CD8-positive, alpha-beta memory T cell (primary cell): Measurements from ENCODE around the gene TCHP. TPM values are rescaled to one million over a fixed set of nuclear protein-coding genes. Genes with fewer than 3 reads are reported as not detected.
"Not testable (repeated sequence)": the region's sequence is repeated elsewhere in the genome, so short reads cannot be mapped to it uniquely, and the experiment has no call there.

ENCODE experiments used
- CTCF ChIA-PET: fragments of 350-600 bp; sonication (Branson Sonifier 250); formaldehyde crosslinking; loops from one replicate; lab custom pipeline; 2021; ENCODE audit warnings: antibody characterized with exemption; lab: Charles Lee
- POLR2A ChIA-PET: fragments of 350-600 bp; sonication (Branson Sonifier 250); formaldehyde crosslinking; loops from one replicate; lab custom pipeline; 2021; ENCODE audit warnings: antibody characterized with exemption; lab: Charles Lee
- DNase-seq, 5 donors: peaks; one replicate each; pipeline versions ENCODE4 v3.0.0 to v3.0.0-alpha.2; 2020 to 2022; ENCODE audit warnings: mixed read lengths in 1 of 5
- H3K27ac ChIP-seq: one replicate; pipeline ENCODE4 v1.7.0; 2013; ENCODE audit warnings: low read depth, mild to moderate bottlenecking, low read length, moderate library complexity
- H3K27me3 ChIP-seq: 2 replicates; pipeline ENCODE4 v1.7.0; 2013; ENCODE audit warnings: low read length, mild to moderate bottlenecking; ENCODE audit not compliant: insufficient read depth, poor library complexity, severe bottlenecking
- H3K36me3 ChIP-seq: 2 replicates; pipeline ENCODE4 v1.7.0; 2013; ENCODE audit warnings: mild to moderate bottlenecking, low read length, moderate library complexity; ENCODE audit not compliant: insufficient read depth
- H3K4me1 ChIP-seq: 2 replicates; pipeline ENCODE4 v1.7.0; 2013; ENCODE audit warnings: mild to moderate bottlenecking, low read length, moderate library complexity; ENCODE audit not compliant: insufficient read depth
- H3K4me3 ChIP-seq: 2 replicates; pipeline ENCODE4 v1.7.0; 2013; ENCODE audit warnings: mild to moderate bottlenecking, low read length
- H3K9me3 ChIP-seq: 2 replicates; pipeline ENCODE4 v1.7.0; 2013; ENCODE audit warnings: mild to moderate bottlenecking, low read length
- H3K27ac Mint-ChIP-seq, 8 donors: one replicate each; pipeline ENCODE4 v1.8.0; 2020 to 2021; ENCODE audit warnings: mixed read lengths in 8 of 8, mild to moderate bottlenecking in 6 of 8, inconsistent platforms in 3 of 8, moderate library complexity in 3 of 8
- H3K27me3 Mint-ChIP-seq, 2 donors: one replicate each; pipeline ENCODE4 v1.8.0; 2020 to 2021; ENCODE audit warnings: mixed read lengths in 2 of 2, mild to moderate bottlenecking in 1 of 2, moderate library complexity in 1 of 2
- H3K36me3 Mint-ChIP-seq, 3 donors: one replicate each; pipeline ENCODE4 v1.8.0; 2020 to 2021; ENCODE audit warnings: mixed read lengths in 3 of 3, inconsistent platforms in 1 of 3, mild to moderate bottlenecking in 1 of 3
- H3K4me1 Mint-ChIP-seq, 3 donors: one replicate each; pipeline ENCODE4 v1.8.0; 2020 to 2021; ENCODE audit warnings: mixed read lengths in 3 of 3, inconsistent platforms in 1 of 3, mild to moderate bottlenecking in 1 of 3
- H3K4me3 Mint-ChIP-seq, 7 donors: one replicate each; pipeline ENCODE4 v1.8.0; 2020 to 2021; ENCODE audit warnings: mixed read lengths in 7 of 7, mild to moderate bottlenecking in 6 of 7, moderate library complexity in 4 of 7, inconsistent platforms in 2 of 7
- H3K9me3 Mint-ChIP-seq, 5 donors: one replicate each; pipeline ENCODE4 v1.8.0; 2020 to 2022; ENCODE audit warnings: mixed read lengths in 5 of 5, mild to moderate bottlenecking in 3 of 5, moderate library complexity in 2 of 5, inconsistent platforms in 1 of 5
- polyA plus RNA-seq: library from polyadenylated mRNA; unstranded; fragments of 300-500 nt; fragmentation: Illumina TruSeq; gene quantifications from one replicate; pipeline ENCODE4 v1.2.3, GENCODE V29; 2021
- total RNA-seq, 2 experiments: library from RNA; stranded (reverse); gene quantifications; one replicate each; pipeline ENCODE4 v1.2.3, GENCODE V29; 2021

TCHP gene
- total and polyA plus RNA-seq, 3 experiments from 2014 or later, result 18.6 to 28.3 (median 27.7) TPM

- Histone ChIP-seq H3K4me1 (peaks cover 23% of the 10 kb centered on the region), H3K27ac (peak overlapping the region; percentile 66), H3K4me3 (peak overlapping the region; percentile 85)
- not testable (repeated sequence) for H3K27me3 ChIP-seq, H3K27me3 Mint-ChIP-seq, H3K36me3 ChIP-seq, H3K9me3 ChIP-seq, H3K9me3 Mint-ChIP-seq, DNase-seq
- Mint-ChIP-seq H3K36me3 (peaks cover 2 to 25% (median 5%) of the 10 kb centered on the region in 3 donors), H3K27ac (peak overlapping the region in 7 of 8 donors; percentile 74 to 100 (median 97)), H3K4me1 (peaks cover 24 to 34% (median 26%) of the 10 kb centered on the region in 3 donors), H3K4me3 (peak overlapping the region; percentile 89 to 100 (median 97))
- ChIA-PET POLR2A (interaction anchor here (1.3 kb wide), 1 partner anchor 11 kb away, joined by 5 read pairs; no protein-coding TSS in a partner anchor), CTCF (interaction anchor here (0.6 to 1.1 kb wide), 2 partner anchors 35 to 44 kb away, joined by 3 to 4 read pairs; no protein-coding TSS in a partner anchor)
Observed at GRCh38 chr12:109899345-109899744, 729 bp upstream of the TCHP start.

- ChIA-PET POLR2A (interaction anchor here (0.5 to 1.5 kb wide), 4 partner anchors 12 to 99 kb away, joined by 3 to 6 read pairs (median 4); partner anchors contain the start of gene ANKRD13A), CTCF (interaction anchor here (0.9 to 1.9 kb wide), 8 partner anchors 12 to 115 kb away, joined by 3 to 8 read pairs (median 4); no protein-coding TSS in a partner anchor)
- Histone ChIP-seq H3K4me1 (peaks cover 23% of the 10 kb centered on the region), H3K9me3 (no peaks in the 10 kb centered on the region), H3K4me3 (peak overlapping the region; percentile 85), H3K36me3 (peaks cover 16% of the 10 kb centered on the region), H3K27ac (peak overlapping the region; percentile 66), H3K27me3 (no peaks in the 10 kb centered on the region)
- DNase-seq, result no peak
- H3K27ac Mint-ChIP-seq, result peak overlapping the region; percentile 74 to 98 (median 94)
- H3K4me1 Mint-ChIP-seq, result peaks cover 24 to 34% (median 26%) of the 10 kb centered on the region in 3 donors
- peak overlapping the region; percentile 89 to 100 (median 97) for H3K4me3 Mint-ChIP-seq
- H3K9me3 Mint-ChIP-seq, result peaks cover 0 to 2% (median 0%) of the 10 kb centered on the region in 5 donors
- H3K36me3 Mint-ChIP-seq, result peaks cover 6 to 41% (median 15%) of the 10 kb centered on the region in 3 donors
- H3K27me3 Mint-ChIP-seq, result peaks cover 0 to 2% of the 10 kb centered on the region in 2 donors
Observed at GRCh38 chr12:109900752-109901580, 892 bp downstream of the TCHP start.

DNA sequence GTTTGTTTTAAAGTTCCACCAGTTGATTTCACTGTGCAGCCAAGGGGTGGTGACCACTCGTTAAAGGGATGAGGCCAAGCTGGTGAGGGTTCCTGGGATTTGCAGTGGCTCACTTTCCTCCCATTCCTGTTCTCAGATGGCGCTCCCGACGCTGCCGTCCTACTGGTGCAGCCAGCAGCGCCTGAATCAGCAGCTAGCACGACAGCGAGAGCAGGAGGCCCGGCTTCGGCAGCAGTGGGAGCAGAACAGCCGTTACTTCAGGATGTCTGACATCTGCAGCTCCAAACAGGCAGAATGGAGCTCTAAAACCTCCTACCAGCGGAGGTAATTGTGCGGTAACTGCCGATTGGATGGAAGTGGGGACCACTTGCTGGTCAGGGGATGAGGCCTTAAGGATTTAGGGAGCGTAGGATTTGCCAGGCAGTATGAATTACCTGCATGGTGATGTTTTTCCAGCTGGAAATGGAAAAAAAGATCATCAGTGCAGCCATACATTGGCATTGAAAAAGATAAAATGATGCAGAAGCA is 2.9 kb downstream of the TCHP start:
- peak overlapping the region in 2 of 8 donors; percentile 32 to 33 for H3K27ac Mint-ChIP-seq
- peaks cover 11 to 61% (median 25%) of the 10 kb centered on the region in 3 donors for H3K36me3 Mint-ChIP-seq
- ChIA-PET CTCF (no interaction called here), POLR2A (no interaction called here)
- no peak overlapping the region for H3K27ac ChIP-seq
- peaks cover 24 to 34% (median 26%) of the 10 kb centered on the region in 3 donors for H3K4me1 Mint-ChIP-seq
- H3K4me1 ChIP-seq, result peaks cover 23% of the 10 kb centered on the region
- peaks cover 0 to 2% (median 0%) of the 10 kb centered on the region in 5 donors for H3K9me3 Mint-ChIP-seq
- H3K4me3 ChIP-seq, result no peak overlapping the region
- peaks cover 0 to 2% of the 10 kb centered on the region in 2 donors for H3K27me3 Mint-ChIP-seq
- H3K36me3 ChIP-seq, result peaks cover 32% of the 10 kb centered on the region
- no peaks in the 10 kb centered on the region for H3K27me3 ChIP-seq
- H3K4me3 Mint-ChIP-seq, result peak overlapping the region in 2 of 7 donors; percentile 34 to 100
- DNase-seq, result no peak
- H3K9me3 ChIP-seq, result no peaks in the 10 kb centered on the region

- H3K36me3 ChIP-seq, result peaks cover 43% of the 10 kb centered on the region
- CTCF ChIA-PET, result interaction anchor here (1.0 kb wide), 1 partner anchor 25 kb away, joined by 3 read pairs; no protein-coding TSS in a partner anchor
- no peak overlapping the region for H3K4me3 Mint-ChIP-seq
Observed at GRCh38 chr12:109905301-109905700, 5.2 kb downstream of the TCHP start.

GRCh38 chr12:109910254-109910968 is 10.3 kb downstream of the TCHP start:
- peaks cover 60% of the 10 kb centered on the region for H3K36me3 ChIP-seq
- no peak overlapping the region for H3K27ac ChIP-seq
- no peaks in the 10 kb centered on the region for H3K9me3 Mint-ChIP-seq
- no peak overlapping the region for H3K4me3 Mint-ChIP-seq
- H3K36me3 Mint-ChIP-seq, result peaks cover 16 to 95% (median 18%) of the 10 kb centered on the region in 3 donors
- no peak overlapping the region for H3K4me3 ChIP-seq
- H3K27ac Mint-ChIP-seq, result peak overlapping the region in 1 of 8 donors; percentile 38
- DNase-seq, result no peak
- ChIA-PET POLR2A (no interaction called here), CTCF (no interaction called here)
- H3K4me1 ChIP-seq, result no peaks in the 10 kb centered on the region
- H3K9me3 ChIP-seq, result no peaks in the 10 kb centered on the region
- peaks cover 0 to 5% (median 0%) of the 10 kb centered on the region in 3 donors for H3K4me1 Mint-ChIP-seq
- no peaks in the 10 kb centered on the region for H3K27me3 ChIP-seq
- no peaks in the 10 kb centered on the region for H3K27me3 Mint-ChIP-seq

More at GRCh38 chr12:109905301-109905700, 5.2 kb downstream of the TCHP start:
- Mint-ChIP-seq H3K9me3 (no peaks in the 10 kb centered on the region), H3K27ac (peak overlapping the region in 1 of 8 donors; percentile 1), H3K36me3 (peaks cover 17 to 79% (median 29%) of the 10 kb centered on the region in 3 donors), H3K27me3 (peaks cover 0 to 2% of the 10 kb centered on the region in 2 donors), H3K4me1 (peaks cover 18 to 20% (median 19%) of the 10 kb centered on the region in 3 donors)
- POLR2A ChIA-PET, result no interaction called here
- H3K4me1 ChIP-seq, result peaks cover 12% of the 10 kb centered on the region
- no peak overlapping the region for H3K27ac ChIP-seq
- H3K4me3 ChIP-seq, result no peak overlapping the region
- no peaks in the 10 kb centered on the region for H3K9me3 ChIP-seq
- no peak for DNase-seq
- no peaks in the 10 kb centered on the region for H3K27me3 ChIP-seq

DNA sequence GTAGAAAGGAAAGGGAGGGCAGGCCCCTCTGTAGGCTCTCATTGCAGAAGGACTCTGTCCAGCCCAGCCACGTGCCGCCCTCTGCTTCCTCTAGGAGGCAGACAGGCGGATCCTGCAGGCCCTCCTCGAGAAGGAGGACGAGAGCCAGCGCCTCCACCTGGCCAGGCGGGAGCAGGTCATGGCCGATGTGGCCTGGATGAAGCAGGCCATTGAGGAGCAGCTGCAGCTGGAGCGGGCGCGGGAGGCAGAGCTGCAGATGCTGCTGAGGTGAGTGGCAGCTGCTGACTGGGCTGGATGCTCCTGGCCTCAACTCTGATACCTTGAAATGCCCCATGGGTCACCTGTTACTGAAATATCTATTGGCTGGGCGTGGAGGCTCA is 10.9 kb downstream of the TCHP start:
- Mint-ChIP-seq H3K9me3 (no peaks in the 10 kb centered on the region), H3K4me3 (no peak overlapping the region), H3K36me3 (peaks cover 16 to 95% (median 18%) of the 10 kb centered on the region in 3 donors), H3K27me3 (no peaks in the 10 kb centered on the region), H3K27ac (no peak overlapping the region), H3K4me1 (peaks cover 0 to 5% (median 0%) of the 10 kb centered on the region in 3 donors)
- Histone ChIP-seq H3K27me3 (no peaks in the 10 kb centered on the region), H3K4me3 (no peak overlapping the region), H3K36me3 (peaks cover 64% of the 10 kb centered on the region), H3K27ac (no peak overlapping the region), H3K9me3 (no peaks in the 10 kb centered on the region), H3K4me1 (no peaks in the 10 kb centered on the region)
- no peak for DNase-seq
- ChIA-PET POLR2A (no interaction called here), CTCF (no interaction called here)

GRCh38 chr12:109912855-109913321 is 12.8 kb downstream of the TCHP start:
- Mint-ChIP-seq H3K27ac (peak overlapping the region in 3 of 8 donors; percentile 29 to 47 (median 47)), H3K4me3 (no peak overlapping the region), H3K9me3 (no peaks in the 10 kb centered on the region), H3K4me1 (peaks cover 0 to 9% (median 0%) of the 10 kb centered on the region in 3 donors), H3K36me3 (peaks cover 11 to 95% (median 15%) of the 10 kb centered on the region in 3 donors), H3K27me3 (no peaks in the 10 kb centered on the region)
- peaks cover 67% of the 10 kb centered on the region for H3K36me3 ChIP-seq
- no peaks in the 10 kb centered on the region for H3K27me3 ChIP-seq
- H3K4me3 ChIP-seq, result no peak overlapping the region
- POLR2A ChIA-PET, result no interaction called here
- CTCF ChIA-PET, result interaction anchor here (0.8 kb wide), 1 partner anchor 518 kb away, joined by 3 read pairs; no protein-coding TSS in a partner anchor
- no peaks in the 10 kb centered on the region for H3K4me1 ChIP-seq
- no peak for DNase-seq
- no peaks in the 10 kb centered on the region for H3K9me3 ChIP-seq
- no peak overlapping the region for H3K27ac ChIP-seq
